PC-3 (cell line): ENCODE measurements around the gene HTT-AS. TPM values are rescaled to one million over a fixed set of nuclear protein-coding genes. Genes with fewer than 3 reads are reported as not detected.

ENCODE experiments used
- ATAC-seq: fragments of 200-7000 bp; cut with Tn5 transposase; 2 replicates; pipeline ENCODE4 v1.9.1; 2020; ENCODE audit warnings: mild to moderate bottlenecking, moderate library complexity
- BruUV-seq: library from RNA; stranded (reverse); fragments of 400-500 nt; replicated peaks from 2 replicates; lab custom pipeline; 2021; lab: Mats Ljungman, UMichigan
- CTCF ChIA-PET: fragments of 300-600 bp; sonication (Branson Sonifier 250); formaldehyde crosslinking; loops from one replicate; lab custom pipeline; 2022; ENCODE audit warnings: antibody characterized with exemption; lab: Charles Lee
- POLR2A ChIA-PET: fragments of 300-600 bp; sonication (Branson Sonifier 250); formaldehyde crosslinking; loops from one replicate; lab custom pipeline; 2022; ENCODE audit warnings: antibody characterized with exemption; ENCODE audit not compliant: unreplicated experiment; lab: Charles Lee
- DNase-seq: peaks from one replicate; pipeline ENCODE4 v3.0.0-alpha.2; 2015
- H2AFZ ChIP-seq: fragments of 300-600 bp; sonication (generic); 2 replicates; pipeline ENCODE4 v1.6.0; 2016; ENCODE audit warnings: antibody characterized with exemption, low read length
- H3F3A ChIP-seq: fragments of 300-600 bp; sonication (generic); one replicate; pipeline ENCODE4 v1.6.0; 2017; ENCODE audit warnings: antibody characterized with exemption, low read length, control low read depth, mild to moderate bottlenecking; ENCODE audit not compliant: unreplicated experiment
- H3K27ac ChIP-seq: fragments of 300-600 bp; sonication (generic); 2 replicates; pipeline ENCODE4 v1.5.1; 2016; ENCODE audit warnings: mild to moderate bottlenecking, low read length
- H3K27me3 ChIP-seq: fragments of 300-600 bp; sonication (generic); 2 replicates; pipeline ENCODE4 v1.6.1; 2016; ENCODE audit warnings: low read length, mixed read lengths
- H3K36me3 ChIP-seq: fragments of 300-600 bp; sonication (generic); 2 replicates; pipeline ENCODE4 v1.6.1; 2016; ENCODE audit warnings: low read depth, mixed run types, low read length, mixed read lengths
- H3K4me1 ChIP-seq: fragments of 300-600 bp; sonication (generic); 2 replicates; pipeline ENCODE4 v1.5.1; 2016; ENCODE audit warnings: low read length; ENCODE audit not compliant: insufficient read depth
- H3K4me2 ChIP-seq: fragments of 300-600 bp; sonication (generic); 2 replicates; pipeline ENCODE4 v1.6.0; 2016; ENCODE audit warnings: low read length
- H3K4me3 ChIP-seq: fragments of 300-600 bp; sonication (generic); 2 replicates; pipeline ENCODE4 v1.5.1; 2016; ENCODE audit warnings: mild to moderate bottlenecking, low read length, mixed read lengths
- H3K79me2 ChIP-seq: fragments of 300-600 bp; sonication (generic); 2 replicates; pipeline ENCODE4 v1.6.1; 2017; ENCODE audit warnings: low read length, mixed read lengths
- H3K9ac ChIP-seq: fragments of 300-600 bp; sonication (generic); 2 replicates; pipeline ENCODE4 v1.6.0; 2016; ENCODE audit warnings: mild to moderate bottlenecking, low read length
- H3K9me2 ChIP-seq: fragments of 300-600 bp; sonication (generic); replicated peaks from 2 replicates; pipeline ENCODE4 v1.6.1; 2016; ENCODE audit warnings: mixed run types, low read length, mixed read lengths
- H3K9me3 ChIP-seq: fragments of 300-600 bp; sonication (generic); 2 replicates; pipeline ENCODE4 v1.6.1; 2016; ENCODE audit warnings: low read length, mixed read lengths
- H4K20me1 ChIP-seq: fragments of 300-600 bp; sonication (generic); 2 replicates; pipeline ENCODE4 v1.6.1; 2016; ENCODE audit warnings: low read length, mixed read lengths
- EZH2 ChIP-seq: fragments of 300-600 bp; sonication (generic); IDR thresholded peaks from one replicate; pipeline ENCODE4 v1.6.1; 2017; ENCODE audit warnings: antibody characterized with exemption, mild to moderate bottlenecking, low read length; ENCODE audit not compliant: unreplicated experiment
- EZH2phosphoT487 ChIP-seq: fragments of 300-600 bp; sonication (generic); IDR thresholded peaks from 2 replicates; pipeline ENCODE4 v1.6.1; 2018; ENCODE audit warnings: mild to moderate bottlenecking, antibody characterized with exemption, low read length, borderline replicate concordance
- intact Hi-C: fragments of 100-400 bp; cut with micrococcal nuclease; formaldehyde crosslinking; loops from 2 replicates; pipeline ENCODE4 v1.9.0; 2023
- total RNA-seq: library from RNA; depleted of rRNA; stranded (reverse); fragments of >200 nt; gene quantifications from 2 replicates; pipeline ENCODE4 v1.2.3, GENCODE V29; 2014
- TF ChIP-seq, protein P1 (sequence below): fragments of 300-600 bp; sonication (generic); conservative IDR thresholded peaks from 2 replicates; pipeline ENCODE4 v1.5.1; 2017; ENCODE audit warnings: antibody characterized with exemption, low read depth, mild to moderate bottlenecking, low read length

HTT-AS gene
- total RNA-seq, 1 experiment from 2014 or later = not detected

DNA sequence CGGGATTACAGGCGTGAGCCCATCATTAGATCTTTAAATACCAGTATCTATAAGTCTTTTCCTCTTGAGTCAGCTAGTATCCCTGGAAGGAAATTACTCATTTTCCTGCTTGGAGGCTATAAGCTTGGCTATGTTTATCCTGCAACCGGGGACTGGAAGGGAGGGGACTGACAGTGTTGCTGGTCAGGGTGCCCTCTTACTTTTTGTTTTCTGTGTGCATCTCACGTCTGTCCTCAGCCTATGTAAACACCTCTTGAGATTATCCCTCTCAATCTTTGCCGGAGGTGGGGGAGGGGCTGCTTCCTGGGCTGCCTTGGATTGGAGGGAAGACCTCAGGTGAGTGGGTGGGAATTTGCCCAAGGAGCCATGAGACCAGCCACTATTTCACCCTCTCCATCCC lies 37.1 kb upstream of the HTT-AS start:
- H3K9me2 ChIP-seq = no peaks in the 10 kb centered on the region
- peak overlapping the region; percentile 17; the same call in 1 of the 2 replicates for H3K4me2 ChIP-seq
- BruUV-seq = no TSS peak
- H2AFZ ChIP-seq = no peak overlapping the region
- H3K79me2 ChIP-seq = no peaks in the 10 kb centered on the region
- DNase-seq (peak; percentile 71), ATAC-seq (peak; percentile 81)
- peak overlapping the region; percentile 40 for H3K27ac ChIP-seq
- ChIA-PET POLR2A (no interaction called here), CTCF (no interaction called here)
- intact Hi-C loops = no loop called here
- H3K9ac ChIP-seq = no peak overlapping the region
- H3K4me1 ChIP-seq = peaks cover 26% of the 10 kb centered on the region
- no peaks in the 10 kb centered on the region for H4K20me1 ChIP-seq
- TF ChIP-seq EZH2phosphoT487 (no peak), EZH2 (no peak)
- TF ChIP-seq, protein P1, sequence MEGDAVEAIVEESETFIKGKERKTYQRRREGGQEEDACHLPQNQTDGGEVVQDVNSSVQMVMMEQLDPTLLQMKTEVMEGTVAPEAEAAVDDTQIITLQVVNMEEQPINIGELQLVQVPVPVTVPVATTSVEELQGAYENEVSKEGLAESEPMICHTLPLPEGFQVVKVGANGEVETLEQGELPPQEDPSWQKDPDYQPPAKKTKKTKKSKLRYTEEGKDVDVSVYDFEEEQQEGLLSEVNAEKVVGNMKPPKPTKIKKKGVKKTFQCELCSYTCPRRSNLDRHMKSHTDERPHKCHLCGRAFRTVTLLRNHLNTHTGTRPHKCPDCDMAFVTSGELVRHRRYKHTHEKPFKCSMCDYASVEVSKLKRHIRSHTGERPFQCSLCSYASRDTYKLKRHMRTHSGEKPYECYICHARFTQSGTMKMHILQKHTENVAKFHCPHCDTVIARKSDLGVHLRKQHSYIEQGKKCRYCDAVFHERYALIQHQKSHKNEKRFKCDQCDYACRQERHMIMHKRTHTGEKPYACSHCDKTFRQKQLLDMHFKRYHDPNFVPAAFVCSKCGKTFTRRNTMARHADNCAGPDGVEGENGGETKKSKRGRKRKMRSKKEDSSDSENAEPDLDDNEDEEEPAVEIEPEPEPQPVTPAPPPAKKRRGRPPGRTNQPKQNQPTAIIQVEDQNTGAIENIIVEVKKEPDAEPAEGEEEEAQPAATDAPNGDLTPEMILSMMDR = no peak
- no peak overlapping the region for H3K4me3 ChIP-seq
- no peaks in the 10 kb centered on the region for H3K9me3 ChIP-seq
- H3K27me3 ChIP-seq = no peaks in the 10 kb centered on the region
- H3F3A ChIP-seq = no peaks in the 10 kb centered on the region
- H3K36me3 ChIP-seq = peaks cover 20% of the 10 kb centered on the region

DNA sequence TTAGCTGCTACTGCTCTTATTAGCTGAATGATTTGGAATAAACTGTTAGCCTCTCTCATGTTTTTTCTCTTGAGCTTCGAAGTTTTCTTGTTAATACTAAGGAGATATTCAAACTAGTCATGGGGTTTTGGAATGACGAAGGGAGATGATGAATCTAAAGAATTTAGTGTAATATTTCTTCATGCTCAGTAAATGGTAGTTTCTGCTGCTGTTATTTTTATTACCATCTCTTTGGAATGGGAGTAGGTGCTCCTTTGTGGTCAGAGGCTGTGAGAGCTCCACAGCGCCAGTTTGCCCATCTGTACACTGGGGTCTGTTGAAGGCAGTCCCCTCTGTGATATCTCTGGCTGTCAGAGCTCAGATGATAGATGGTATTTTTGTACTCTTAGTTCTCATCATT lies 33.9 kb upstream of the HTT-AS start:
- intact Hi-C loops = no loop called here
- Histone ChIP-seq H3K9ac (no peak overlapping the region), H3F3A (no peaks in the 10 kb centered on the region), H4K20me1 (no peaks in the 10 kb centered on the region), H3K9me3 (no peaks in the 10 kb centered on the region), H3K27me3 (no peaks in the 10 kb centered on the region), H3K4me1 (peaks cover 26% of the 10 kb centered on the region), H2AFZ (no peak overlapping the region), H3K79me2 (no peaks in the 10 kb centered on the region), H3K9me2 (no peaks in the 10 kb centered on the region), H3K27ac (no peak overlapping the region), H3K4me2 (no peak overlapping the region), H3K4me3 (no peak overlapping the region), H3K36me3 (peaks cover 15% of the 10 kb centered on the region)
- DNase-seq (no peak), ATAC-seq (no peak)
- BruUV-seq = no TSS peak
- TF ChIP-seq, protein P1 = no peak
- no peak for TF ChIP-seq EZH2phosphoT487
- TF ChIP-seq EZH2 = no peak
- CTCF ChIA-PET = no interaction called here
- POLR2A ChIA-PET = no interaction called here

DNA sequence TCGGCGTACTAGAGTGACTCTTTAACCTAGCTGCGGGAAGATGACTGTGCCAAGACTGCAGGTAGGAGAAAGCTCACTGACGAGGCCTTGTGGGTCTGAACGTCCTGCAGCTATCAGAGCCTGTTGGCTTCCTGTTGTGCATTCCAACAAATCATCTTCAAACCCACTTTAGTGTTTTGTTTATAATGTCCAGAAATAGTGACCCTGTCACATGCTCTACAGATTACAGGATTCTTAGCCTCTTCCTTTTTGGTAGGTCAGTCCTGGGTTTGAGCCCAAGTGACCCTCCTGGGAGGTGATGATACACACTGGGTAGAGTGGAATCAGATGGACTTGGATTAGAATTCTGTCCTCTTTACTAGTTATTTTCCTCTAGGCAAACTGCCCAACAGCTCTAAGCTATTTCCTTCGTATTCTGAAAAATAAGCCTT lies 33.4 kb upstream of the HTT-AS start:
- H3K4me1 ChIP-seq = peaks cover 22% of the 10 kb centered on the region
- no peaks in the 10 kb centered on the region for H3K79me2 ChIP-seq
- no peaks in the 10 kb centered on the region for H3F3A ChIP-seq
- H3K36me3 ChIP-seq = peaks cover 15% of the 10 kb centered on the region
- intact Hi-C loops = loop anchor here (2.0 kb wide), 1 partner anchor 37 kb away; no protein-coding TSS in a partner anchor
- BruUV-seq = no TSS peak
- H3K27ac ChIP-seq = no peak overlapping the region
- DNase-seq = no peak
- no peak overlapping the region for H3K4me3 ChIP-seq
- H3K9ac ChIP-seq = no peak overlapping the region
- TF ChIP-seq EZH2phosphoT487 (no peak), EZH2 (no peak)
- TF ChIP-seq, protein P1 = no peak
- POLR2A ChIA-PET = no interaction called here
- no peaks in the 10 kb centered on the region for H3K9me3 ChIP-seq
- H2AFZ ChIP-seq = no peak overlapping the region
- ATAC-seq = no peak
- no peaks in the 10 kb centered on the region for H4K20me1 ChIP-seq
- H3K9me2 ChIP-seq = no peaks in the 10 kb centered on the region
- CTCF ChIA-PET = no interaction called here
- no peaks in the 10 kb centered on the region for H3K27me3 ChIP-seq
- no peak overlapping the region for H3K4me2 ChIP-seq
